ENCODE measurements around the gene ZNF562. TPM values are rescaled to one million over a fixed set of nuclear protein-coding genes. Genes with fewer than 3 reads are reported as not detected.
"Not testable (repeated sequence)": the region's sequence is repeated elsewhere in the genome, so short reads cannot be mapped to it uniquely, and the experiment has no call there.

Gene ZNF562
- total RNA-seq, result 10 to 100 TPM; 35.4 to 36.6 TPM

- Mint-ChIP-seq H3K9me3 (peaks cover 32% of the 10 kb centered on the region), H3K27ac (peak within 1 kb of the TSS; percentile 100), H3K4me3 (peak within 1 kb of the TSS; percentile 85), H3K4me1 (peaks cover 16% of the 10 kb centered on the region), H3K36me3 (peaks cover 57% of the 10 kb centered on the region), H3K27me3 (no peaks in the 10 kb centered on the region)
- DNase-seq, result peak; percentile 84
These were observed at the start of gene ZNF562 for GRCh38 chr19:9674663-9675357. Gene ZNF562 (minus strand): TSS chr19:9675100. CDS start chr19:9660744, 14,356 bp downstream.

DNA sequence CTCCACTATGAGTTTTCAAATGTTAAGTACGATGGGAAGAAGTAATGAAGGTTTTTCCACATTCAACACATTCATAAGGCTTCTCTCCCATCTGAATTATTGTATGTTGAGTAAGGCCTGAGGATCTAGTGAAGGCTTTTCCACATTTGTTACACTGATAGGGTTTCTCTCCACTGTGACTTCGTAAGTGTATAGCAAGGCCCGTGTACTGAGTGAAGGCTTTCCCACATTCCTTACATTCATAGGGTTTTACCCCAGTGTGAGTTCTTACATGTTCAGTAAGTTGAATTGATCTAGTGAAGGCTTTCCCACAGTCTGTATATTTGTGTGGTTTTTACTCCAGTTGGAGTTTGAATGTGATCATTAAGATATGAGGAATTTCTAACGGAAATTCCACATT is 49.3 kb upstream of the ZNF562 start:
- Mint-ChIP-seq H3K27ac (no peak overlapping the region), H3K36me3 (peaks cover 5% of the 10 kb centered on the region), H3K9me3 (peaks cover 25% of the 10 kb centered on the region), H3K27me3 (peaks cover 4% of the 10 kb centered on the region), H3K4me1 (peaks cover 1% of the 10 kb centered on the region), H3K4me3 (no peak overlapping the region)
- DNase-seq, result no peak

GRCh38 chr19:9721861-9722260 is 47.0 kb upstream of the ZNF562 start:
- H3K27me3 Mint-ChIP-seq, result peaks cover 8% of the 10 kb centered on the region
- H3K9me3 Mint-ChIP-seq, result peaks cover 25% of the 10 kb centered on the region
- DNase-seq, result no peak
- peaks cover 1% of the 10 kb centered on the region for H3K4me1 Mint-ChIP-seq
- H3K36me3 Mint-ChIP-seq, result peaks cover 5% of the 10 kb centered on the region
- H3K27ac Mint-ChIP-seq, result no peak overlapping the region
- no peak overlapping the region for H3K4me3 Mint-ChIP-seq

- Mint-ChIP-seq H3K27me3 (peaks cover 8% of the 10 kb centered on the region), H3K4me3 (no peak overlapping the region), H3K27ac (no peak overlapping the region), H3K9me3 (peaks cover 25% of the 10 kb centered on the region), H3K36me3 (peaks cover 5% of the 10 kb centered on the region), H3K4me1 (peaks cover 1% of the 10 kb centered on the region)
- DNase-seq, result no peak
These were observed 45.6 kb upstream of the ZNF562 start for GRCh38 chr19:9720541-9720940.

GRCh38 chr19:9711815-9712214 is 36.9 kb upstream of the ZNF562 start:
- peaks cover 29% of the 10 kb centered on the region for H3K9me3 Mint-ChIP-seq
- no peaks in the 10 kb centered on the region for H3K4me1 Mint-ChIP-seq
- peaks cover 5% of the 10 kb centered on the region for H3K36me3 Mint-ChIP-seq
- H3K27me3 Mint-ChIP-seq, result peaks cover 3% of the 10 kb centered on the region
- H3K4me3 Mint-ChIP-seq, result no peak overlapping the region
- DNase-seq, result no peak
- H3K27ac Mint-ChIP-seq, result no peak overlapping the region

GRCh38 chr19:9709305-9709704 is 34.4 kb upstream of the ZNF562 start:
- Mint-ChIP-seq H3K4me3 (no peak overlapping the region), H3K36me3 (peaks cover 5% of the 10 kb centered on the region), H3K4me1 (no peaks in the 10 kb centered on the region), H3K9me3 (peaks cover 29% of the 10 kb centered on the region), H3K27me3 (peaks cover 3% of the 10 kb centered on the region), H3K27ac (no peak overlapping the region)
- no peak for DNase-seq

DNA sequence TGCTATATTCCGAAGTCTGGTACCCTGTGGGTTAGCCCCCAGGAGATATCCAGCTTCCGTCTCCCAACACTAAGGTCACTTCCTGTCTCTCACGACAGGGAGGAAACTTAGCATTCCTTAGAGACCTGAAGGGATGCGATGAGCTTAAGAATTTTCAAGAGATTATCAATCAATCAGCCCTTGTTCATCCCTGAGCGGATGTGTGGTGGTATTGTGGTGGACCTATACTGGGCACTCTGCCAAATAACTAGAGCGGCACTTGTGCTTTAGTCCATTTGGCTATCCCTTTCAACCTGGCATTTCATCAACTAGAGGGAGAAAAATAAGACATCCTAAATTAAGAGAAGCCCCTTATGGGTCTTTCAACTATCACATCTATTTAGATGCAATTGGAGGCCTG is 30.9 kb upstream of the ZNF562 start:
- H3K27ac Mint-ChIP-seq, result no peak overlapping the region
- no peaks in the 10 kb centered on the region for H3K27me3 Mint-ChIP-seq
- H3K36me3 Mint-ChIP-seq, result peaks cover 2% of the 10 kb centered on the region
- peaks cover 5% of the 10 kb centered on the region for H3K4me1 Mint-ChIP-seq
- no peak overlapping the region for H3K4me3 Mint-ChIP-seq
- no peak for DNase-seq
- H3K9me3 Mint-ChIP-seq, result peaks cover 10% of the 10 kb centered on the region

GRCh38 chr19:9702186-9702585 is 27.3 kb upstream of the ZNF562 start:
- no peak for DNase-seq
- Mint-ChIP-seq H3K27ac (no peak overlapping the region), H3K4me3 (no peak overlapping the region), H3K4me1 (peaks cover 5% of the 10 kb centered on the region), H3K9me3 (peaks cover 9% of the 10 kb centered on the region), H3K36me3 (no peaks in the 10 kb centered on the region), H3K27me3 (no peaks in the 10 kb centered on the region)

GRCh38 chr19:9700229-9700981 is 25.5 kb upstream of the ZNF562 start:
- no peaks in the 10 kb centered on the region for H3K27me3 Mint-ChIP-seq
- peaks cover 5% of the 10 kb centered on the region for H3K4me1 Mint-ChIP-seq
- no peaks in the 10 kb centered on the region for H3K36me3 Mint-ChIP-seq
- H3K9me3 Mint-ChIP-seq, result peaks cover 10% of the 10 kb centered on the region
- H3K27ac Mint-ChIP-seq, result no peak overlapping the region
- no peak for DNase-seq
- no peak overlapping the region for H3K4me3 Mint-ChIP-seq

DNA sequence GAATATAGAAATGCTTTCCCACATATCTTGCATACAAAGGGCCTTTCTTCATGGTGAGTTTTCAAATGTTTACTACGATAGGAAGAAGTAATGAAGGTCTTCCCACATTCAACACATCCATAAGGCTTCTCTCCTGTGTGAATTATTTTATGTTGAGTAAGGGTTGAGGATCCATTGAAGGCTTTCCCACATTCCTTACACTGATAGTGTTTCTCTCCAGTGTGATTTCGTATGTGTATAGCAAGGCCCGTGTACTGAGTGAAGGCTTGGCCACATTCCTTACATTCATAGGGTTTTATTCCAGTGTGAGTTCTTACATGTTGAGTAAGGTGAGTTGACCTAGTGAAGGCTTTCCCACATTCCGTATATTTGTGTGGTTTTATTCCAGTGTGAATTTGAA is 15.4 kb upstream of the ZNF562 start:
- not testable (repeated sequence) for H3K36me3 Mint-ChIP-seq, DNase-seq, H3K27ac Mint-ChIP-seq, H3K4me3 Mint-ChIP-seq, H3K4me1 Mint-ChIP-seq, H3K27me3 Mint-ChIP-seq
- peaks cover 11% of the 10 kb centered on the region for H3K9me3 Mint-ChIP-seq

DNA sequence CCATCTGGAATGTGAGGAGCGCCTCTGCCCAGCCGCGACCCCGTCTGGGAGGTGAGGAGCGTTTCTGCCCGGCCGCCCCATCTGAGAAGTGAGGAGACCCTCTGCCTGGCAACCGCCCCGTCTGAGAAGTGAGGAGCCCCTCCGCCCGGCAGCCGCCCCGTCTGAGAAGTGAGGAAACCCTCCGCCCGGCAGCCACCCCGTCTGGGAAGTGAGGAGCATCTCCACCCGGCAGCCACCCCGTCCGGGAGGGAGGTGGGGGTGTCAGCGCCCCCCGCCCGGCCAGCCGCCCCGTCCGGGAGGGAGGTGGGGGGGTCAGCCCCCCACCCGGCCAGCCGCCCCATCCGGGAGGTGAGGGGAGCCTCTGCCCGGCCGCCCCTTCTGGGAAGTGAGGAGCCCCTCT is 5.1 kb upstream of the ZNF562 start:
- peaks cover 12% of the 10 kb centered on the region for H3K9me3 Mint-ChIP-seq
- not testable (repeated sequence) for H3K27ac Mint-ChIP-seq, H3K27me3 Mint-ChIP-seq, H3K36me3 Mint-ChIP-seq, DNase-seq, H3K4me1 Mint-ChIP-seq, H3K4me3 Mint-ChIP-seq

DNA sequence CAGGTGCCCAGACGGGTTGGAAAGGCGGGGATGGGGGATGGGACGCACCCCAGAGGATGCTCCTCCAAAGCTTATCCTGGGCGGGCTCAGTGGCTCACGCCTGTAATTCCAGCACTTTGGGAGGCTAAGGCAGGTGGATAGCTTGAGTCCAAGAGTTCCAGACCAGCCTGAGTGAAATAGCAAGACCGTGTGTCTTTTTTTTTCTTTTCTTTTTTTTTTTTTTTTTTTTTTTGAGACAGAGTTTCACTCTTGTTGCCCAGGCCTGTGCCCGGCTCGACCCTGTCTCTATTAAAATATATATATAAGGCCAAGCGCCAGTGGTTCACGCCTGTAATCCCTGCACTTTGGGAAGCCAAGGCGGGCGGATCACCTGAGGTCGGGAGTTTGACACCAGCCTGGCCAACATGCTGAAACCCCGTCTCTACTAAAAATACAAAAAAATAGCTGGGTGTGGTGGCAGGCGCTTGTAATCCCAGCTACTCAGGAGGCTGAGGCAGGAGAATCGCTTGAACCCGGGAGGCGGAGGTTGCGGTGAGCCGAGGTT is 530 bp upstream of the ZNF562 start:
- peaks cover 27% of the 10 kb centered on the region for H3K9me3 Mint-ChIP-seq
- not testable (repeated sequence) for H3K27me3 Mint-ChIP-seq, DNase-seq
- H3K27ac Mint-ChIP-seq, result peak overlapping the region; percentile 100
- peaks cover 16% of the 10 kb centered on the region for H3K4me1 Mint-ChIP-seq
- peak overlapping the region; percentile 85 for H3K4me3 Mint-ChIP-seq
- H3K36me3 Mint-ChIP-seq, result peaks cover 51% of the 10 kb centered on the region

GRCh38 chr19:9673912-9674662 is 813 bp downstream of the ZNF562 start:
- peaks cover 18% of the 10 kb centered on the region for H3K4me1 Mint-ChIP-seq
- H3K9me3 Mint-ChIP-seq, result peaks cover 37% of the 10 kb centered on the region
- peak overlapping the region; percentile 100 for H3K27ac Mint-ChIP-seq
- no peaks in the 10 kb centered on the region for H3K27me3 Mint-ChIP-seq
- DNase-seq, result peak; percentile 28
- peak overlapping the region; percentile 85 for H3K4me3 Mint-ChIP-seq
- peaks cover 64% of the 10 kb centered on the region for H3K36me3 Mint-ChIP-seq

DNA sequence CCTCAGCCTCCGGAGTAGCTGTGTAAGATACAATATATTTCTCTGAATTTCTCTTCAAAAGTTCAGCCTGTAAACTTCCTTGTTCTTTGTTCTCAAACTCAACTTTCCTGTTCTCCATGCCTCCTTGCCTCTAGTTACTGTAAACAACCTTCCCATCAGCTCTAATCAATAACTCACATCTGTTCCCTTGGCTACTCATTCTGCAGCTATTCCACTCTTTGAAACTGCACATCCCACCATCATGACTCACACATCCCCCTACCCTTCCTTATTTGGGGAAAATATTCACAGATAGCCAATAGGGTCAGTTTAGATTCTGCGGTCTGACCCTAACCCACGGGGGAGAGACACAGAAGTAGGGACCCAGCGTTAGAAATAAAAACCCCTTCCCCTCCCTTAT is 2.0 kb downstream of the ZNF562 start:
- Mint-ChIP-seq H3K27ac (peak overlapping the region; percentile 56), H3K4me1 (peaks cover 21% of the 10 kb centered on the region), H3K4me3 (peak overlapping the region; percentile 37), H3K36me3 (peaks cover 73% of the 10 kb centered on the region), H3K27me3 (no peaks in the 10 kb centered on the region), H3K9me3 (peaks cover 45% of the 10 kb centered on the region)
- no peak for DNase-seq

DNA sequence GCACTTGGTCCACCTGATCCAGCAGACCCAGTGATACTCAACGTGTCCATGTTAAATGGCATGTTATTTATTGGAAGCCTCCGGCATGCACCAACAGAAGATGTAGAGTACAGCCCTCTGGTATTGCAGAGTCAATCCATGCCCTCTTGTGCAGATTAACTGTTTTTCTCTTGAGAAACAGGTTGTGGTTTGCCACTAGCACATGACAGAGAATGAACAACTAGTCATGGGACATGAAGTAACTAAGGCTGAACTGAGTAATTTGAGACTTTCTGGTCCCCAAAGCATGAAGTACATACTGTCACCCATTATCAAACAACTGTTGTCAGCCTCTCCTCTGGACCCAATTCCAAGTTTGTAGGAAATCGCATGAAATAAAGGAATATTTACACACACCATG is 3.2 kb downstream of the ZNF562 start:
- Mint-ChIP-seq H3K4me1 (peaks cover 24% of the 10 kb centered on the region), H3K27ac (no peak overlapping the region), H3K27me3 (no peaks in the 10 kb centered on the region), H3K4me3 (peak overlapping the region; percentile 16), H3K36me3 (peaks cover 85% of the 10 kb centered on the region), H3K9me3 (peaks cover 54% of the 10 kb centered on the region)
- no peak for DNase-seq

All from activated naive CD8-positive, alpha-beta T cell treated with anti-CD3 and anti-CD28 coated beads for 36 hours (primary cell).